Diencephalon (tissue), 1 donor: ENCODE data around the gene CD302. TPM values are rescaled to one million over a fixed set of nuclear protein-coding genes. Genes with fewer than 3 reads are reported as not detected.

Experiments
- total RNA-seq: library from RNA; depleted of rRNA; stranded (reverse); fragments of >200 nt; gene quantifications from one replicate; pipeline ENCODE4 v1.2.3, GENCODE V29; 2014

CD302 gene, protein sequence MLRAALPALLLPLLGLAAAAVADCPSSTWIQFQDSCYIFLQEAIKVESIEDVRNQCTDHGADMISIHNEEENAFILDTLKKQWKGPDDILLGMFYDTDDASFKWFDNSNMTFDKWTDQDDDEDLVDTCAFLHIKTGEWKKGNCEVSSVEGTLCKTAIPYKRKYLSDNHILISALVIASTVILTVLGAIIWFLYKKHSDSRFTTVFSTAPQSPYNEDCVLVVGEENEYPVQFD
- total RNA-seq = 6.7 TPM

DNA sequence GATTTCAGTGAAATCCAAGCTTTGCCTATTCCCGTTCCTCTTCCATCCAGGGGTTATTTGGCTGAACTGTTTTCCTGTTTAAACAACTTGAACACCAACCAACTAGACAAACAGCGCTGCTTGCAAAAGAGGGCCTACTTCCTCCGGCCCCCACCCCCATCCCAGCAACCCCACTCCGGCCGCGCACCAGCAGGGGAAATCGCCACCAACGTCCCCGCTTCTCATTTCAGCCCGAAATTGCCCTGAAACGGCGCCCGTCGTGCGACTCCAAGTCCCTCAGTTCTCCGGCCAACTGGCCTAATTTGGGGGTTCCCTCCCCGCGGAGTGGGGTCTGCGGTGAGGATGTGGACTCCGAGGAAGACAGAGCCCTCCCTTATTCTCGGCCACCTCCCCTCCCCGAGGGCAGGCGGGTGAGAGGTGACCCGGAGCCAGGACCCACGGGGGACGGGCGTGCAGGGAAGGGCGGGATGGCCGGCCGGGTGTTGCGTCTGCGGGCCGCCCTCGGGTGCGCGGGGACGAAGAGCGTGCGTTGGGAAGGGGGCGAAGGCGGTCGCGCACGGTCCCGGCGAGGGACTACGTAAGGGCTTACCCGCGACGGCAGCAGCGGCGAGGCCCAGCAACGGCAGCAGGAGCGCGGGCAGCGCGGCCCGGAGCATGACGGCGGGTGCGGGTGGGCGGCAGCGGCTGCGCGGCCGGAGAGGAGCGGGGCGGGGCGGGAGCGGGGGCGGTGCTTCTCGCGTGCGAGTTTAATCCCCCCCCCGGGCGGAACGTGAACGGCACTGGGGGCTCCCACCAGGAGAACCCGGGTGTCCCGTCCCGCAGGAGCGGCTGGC is at the start of gene CD302:
Gene CD302 (minus strand): TSS at position 666 of the 833 bp plus-strand sequence. CDS start 10 bp downstream, at position 656.

Other genes starting within 250 kb of the CD302 start
- 166 TPM for gene BAZ2B, start 181.7 kb downstream of the CD302 start, total RNA-seq
- gene MARCHF7, start 85.7 kb downstream of the CD302 start, total RNA-seq = 134 TPM
- gene LY75, start 106.5 kb upstream of the CD302 start, total RNA-seq = 4.6 TPM